Keratinocyte (primary cell): Measurements from ENCODE around the gene FNTB. TPM values are rescaled to one million over a fixed set of nuclear protein-coding genes. Genes with fewer than 3 reads are reported as not detected.

Experiments used
- DNase-seq: peaks from one replicate; pipeline ENCODE4 v3.0.0-alpha.2; 2011; ENCODE audit warnings: low read depth, missing footprints, low spot score
- FAIRE-seq: peaks from 2 replicates; lab custom pipeline; 2011; peaks lifted over from hg19 to GRCh38; lab: Jason Lieb, UNC
- H2AFZ ChIP-seq: 2 replicates; pipeline ENCODE4 v1.6.0; 2012; ENCODE audit warnings: low read length, control low read depth, inconsistent platforms; ENCODE audit not compliant: control insufficient read depth
- H3K27ac ChIP-seq: 2 replicates; pipeline ENCODE4 v1.5.1; 2011; ENCODE audit warnings: low read length; ENCODE audit not compliant: control insufficient read depth, insufficient read depth
- H3K27me3 ChIP-seq: 3 replicates; pipeline ENCODE4 v1.6.0; 2011; ENCODE audit warnings: low read length; ENCODE audit not compliant: control insufficient read depth, insufficient read depth; ENCODE audit errors: extremely low read depth
- H3K36me3 ChIP-seq, 2 experiments: 2 replicates in 1 of 2; 3 replicates in 1 of 2; pipeline ENCODE4 v1.5.1; 2011; ENCODE audit warnings: low read length in 2 of 2, mild to moderate bottlenecking in 1 of 2; ENCODE audit not compliant: control insufficient read depth in 2 of 2, insufficient read depth in 2 of 2; ENCODE audit errors: extremely low read depth in 1 of 2
- H3K4me1 ChIP-seq: 3 replicates; pipeline ENCODE4 v1.5.1; 2011; ENCODE audit warnings: low read length; ENCODE audit not compliant: control insufficient read depth, insufficient read depth; ENCODE audit errors: extremely low read depth
- H3K4me2 ChIP-seq: 3 replicates; pipeline ENCODE4 v1.6.0; 2011; ENCODE audit warnings: low read depth, low read length; ENCODE audit not compliant: control insufficient read depth, insufficient read depth; ENCODE audit errors: extremely low read depth
- H3K4me3 ChIP-seq, 3 experiments: fragments of 200-600 bp in 1 of 3; sonication (generic) in 1 of 3; 2 replicates in 2 of 3; 3 replicates in 1 of 3; pipeline ENCODE4 v1.5.1; 2011 to 2016; ENCODE audit warnings: low read length in 3 of 3, mild to moderate bottlenecking in 3 of 3, control low read depth in 2 of 3, inconsistent platforms in 1 of 3, low read depth in 1 of 3, mixed read lengths in 1 of 3, mixed run types in 1 of 3, moderate library complexity in 1 of 3; ENCODE audit not compliant: control insufficient read depth in 2 of 3, insufficient read depth in 2 of 3; ENCODE audit errors: extremely low read depth in 1 of 3
- H3K79me2 ChIP-seq: 2 replicates; pipeline ENCODE4 v1.6.0; 2012; ENCODE audit warnings: low read length; ENCODE audit not compliant: control insufficient read depth, insufficient read depth
- H3K9ac ChIP-seq: 3 replicates; pipeline ENCODE4 v1.6.0; 2011; ENCODE audit warnings: low read length; ENCODE audit not compliant: control insufficient read depth, insufficient read depth; ENCODE audit errors: extremely low read depth
- H3K9me1 ChIP-seq: 3 replicates; pipeline ENCODE4 v1.6.0; 2011; ENCODE audit warnings: low read length; ENCODE audit not compliant: control insufficient read depth, insufficient read depth; ENCODE audit errors: extremely low read depth
- H3K9me3 ChIP-seq: 2 replicates; pipeline ENCODE4 v1.5.1; 2012; ENCODE audit warnings: low read depth, low read length; ENCODE audit not compliant: control insufficient read depth
- H4K20me1 ChIP-seq: 3 replicates; pipeline ENCODE4 v1.6.0; 2011; ENCODE audit warnings: low read length; ENCODE audit not compliant: control insufficient read depth, insufficient read depth; ENCODE audit errors: extremely low read depth
- CTCF ChIP-seq, 3 experiments: IDR thresholded peaks in 1 of 3; conservative IDR thresholded peaks in 1 of 3; optimal IDR thresholded peaks in 1 of 3; 2 replicates in 2 of 3; 3 replicates in 1 of 3; pipeline versions ENCODE3 to v1.5.1; 2011; ENCODE audit warnings: low read length in 3 of 3, mild to moderate bottlenecking in 3 of 3, moderate library complexity in 2 of 3, control low read depth in 1 of 3, inconsistent platforms in 1 of 3; ENCODE audit not compliant: insufficient read depth in 2 of 3; ENCODE audit errors: extremely low read depth in 1 of 3
- EZH2 ChIP-seq: IDR thresholded peaks from one replicate; pipeline ENCODE4 v1.6.1; 2012; ENCODE audit warnings: inconsistent platforms, mild to moderate bottlenecking, low read length, moderate library complexity
- dilution Hi-C: fragments of 300-500 bp; cut with MboI; formaldehyde crosslinking; loops from one replicate; pipeline ENCODE4 v1.7.0; 2020; ENCODE audit warnings: low sequenced_read_pairs; ENCODE audit not compliant: extremely low pct_ligation_motif_present
- polyA plus RNA-seq, 5 experiments: library from polyadenylated mRNA; depleted of rRNA in 3 of 5; stranded (reverse) in 3 of 5; stranded (forward) in 1 of 5; unstranded in 1 of 5; fragments of >200 nt; gene quantifications; 1 replicate in 1 of 5; 2 replicates in 3 of 5; 3 replicates in 1 of 5; pipeline versions ENCODE4 v1.2.1 to v1.2.3, GENCODE V29; 2011 to 2012; ENCODE audit warnings: missing spikeins in 2 of 5, low read depth in 1 of 5, low replicate concordance in 1 of 5

FNTB gene
- polyA plus RNA-seq, 1 donor (not counting 4 experiments of a cell fraction or from before 2014, with no cell fraction given), result 10.1 TPM

GRCh38 chr14:64970776-64971477, 15.8 kb upstream of the FNTB start:
- Histone ChIP-seq H3K27ac (no peak overlapping the region), H3K4me3 (no peak overlapping the region), H3K9me1 (no peaks in the 10 kb centered on the region), H2AFZ (no peak overlapping the region), H3K9ac (no peak overlapping the region), H3K4me2 (no peak overlapping the region), H4K20me1 (no peaks in the 10 kb centered on the region), H3K36me3 (no peaks in the 10 kb centered on the region), H3K79me2 (no peaks in the 10 kb centered on the region), H3K4me1 (no peaks in the 10 kb centered on the region), H3K9me3 (no peaks in the 10 kb centered on the region), H3K27me3 (no peaks in the 10 kb centered on the region)
- TF ChIP-seq CTCF (optimal IDR thresholded peaks at IDR 0.05 in 1 of 3, IDR thresholded peaks at IDR 0.05 in 1 of 3, conservative IDR thresholded peaks at IDR 0.05 in 1 of 3; ENCODE audit: extremely low read depth in 1 of 3, insufficient read depth in 2 of 3, low read length in 3 of 3), result no peak
- TF ChIP-seq EZH2, result no peak
- no peak for FAIRE-seq
- DNase-seq, result no peak
- dilution Hi-C loops, result no loop called here

GRCh38 chr14:64971491-64971942, 15.2 kb upstream of the FNTB start:
- peak overlapping the region; percentile 55 for H3K9ac ChIP-seq
- H3K27me3 ChIP-seq, result no peaks in the 10 kb centered on the region
- DNase-seq, result no peak
- no peaks in the 10 kb centered on the region for H3K36me3 ChIP-seq
- H3K4me2 ChIP-seq, result peak overlapping the region; percentile 69
- no peak for TF ChIP-seq EZH2
- no peak for TF ChIP-seq CTCF (optimal IDR thresholded peaks at IDR 0.05 in 1 of 3, IDR thresholded peaks at IDR 0.05 in 1 of 3, conservative IDR thresholded peaks at IDR 0.05 in 1 of 3; ENCODE audit: extremely low read depth in 1 of 3, insufficient read depth in 2 of 3, low read length in 3 of 3)
- H3K4me1 ChIP-seq, result no peaks in the 10 kb centered on the region
- H2AFZ ChIP-seq, result peak overlapping the region; percentile 67
- FAIRE-seq, result no peak
- peak overlapping the region; percentile 29 to 61 (median 50) for H3K4me3 ChIP-seq
- no peaks in the 10 kb centered on the region for H3K79me2 ChIP-seq
- H3K27ac ChIP-seq, result no peak overlapping the region
- no peaks in the 10 kb centered on the region for H3K9me3 ChIP-seq
- H4K20me1 ChIP-seq, result no peaks in the 10 kb centered on the region
- H3K9me1 ChIP-seq, result no peaks in the 10 kb centered on the region
- dilution Hi-C loops, result no loop called here
